Panc1 (cell line): Measurements from ENCODE around the gene NNMT. TPM values are rescaled to one million over a fixed set of nuclear protein-coding genes. Genes with fewer than 3 reads are reported as not detected.

ENCODE experiments used
- ATAC-seq: fragments of 200-7000 bp; cut with Tn5 transposase; 2 replicates; pipeline ENCODE4 v1.9.1; 2020; ENCODE audit warnings: mild to moderate bottlenecking, moderate library complexity
- BruUV-seq: library from RNA; stranded (reverse); fragments of 400-500 nt; replicated peaks from 2 replicates; lab custom pipeline; 2021; lab: Mats Ljungman, UMichigan
- CTCF ChIA-PET: fragments of 300-600 bp; sonication (Branson Sonifier 250); formaldehyde crosslinking; loops from one replicate; lab custom pipeline; 2022; ENCODE audit warnings: antibody characterized with exemption; lab: Charles Lee
- POLR2A ChIA-PET: fragments of 300-600 bp; sonication (Branson Sonifier 250); formaldehyde crosslinking; loops from one replicate; lab custom pipeline; 2022; ENCODE audit warnings: antibody characterized with exemption; lab: Charles Lee
- DNase-seq: peaks from one replicate; pipeline ENCODE4 v3.0.0-alpha.2; 2010; ENCODE audit warnings: low read depth, low spot score
- H3K27ac ChIP-seq: 2 replicates; pipeline ENCODE4 v1.5.1; 2011; ENCODE audit warnings: mild to moderate bottlenecking, low read length, inconsistent platforms
- H3K27me3 ChIP-seq: fragments of 200-500 bp; sonication (Bioruptor generic); 2 replicates; pipeline ENCODE4 v1.6.0; 2014; ENCODE audit warnings: low read length, inconsistent platforms; ENCODE audit not compliant: control insufficient read depth, insufficient read depth
- H3K36me3 ChIP-seq: fragments of 200-500 bp; sonication (Bioruptor generic); 2 replicates; pipeline ENCODE4 v1.5.1; 2014; ENCODE audit warnings: inconsistent platforms, mild to moderate bottlenecking, low read length, moderate library complexity; ENCODE audit not compliant: control insufficient read depth, insufficient read depth
- H3K4me1 ChIP-seq: 2 replicates; pipeline ENCODE4 v1.5.1; 2011; ENCODE audit warnings: inconsistent platforms, mild to moderate bottlenecking, low read length, moderate library complexity; ENCODE audit not compliant: control insufficient read depth, insufficient read depth
- H3K4me3 ChIP-seq, 2 experiments: 2 replicates each; pipeline ENCODE4 v1.5.1; 2011 to 2012; ENCODE audit warnings: low read depth in 2 of 2, low read length in 2 of 2, mild to moderate bottlenecking in 2 of 2, inconsistent platforms in 1 of 2, moderate library complexity in 1 of 2
- H3K9me3 ChIP-seq: fragments of 200-500 bp; sonication (Bioruptor generic); 2 replicates; pipeline ENCODE4 v1.5.1; 2014; ENCODE audit warnings: low read depth, mild to moderate bottlenecking, inconsistent platforms, low read length, moderate library complexity; ENCODE audit not compliant: control insufficient read depth, insufficient read depth
- CTCF ChIP-seq: fragments of 450-650 bp; IDR thresholded peaks from 2 replicates; pipeline ENCODE4 v1.5.1; 2017; ENCODE audit warnings: mild to moderate bottlenecking
- POLR2AphosphoS5 ChIP-seq: IDR thresholded peaks from 2 replicates; pipeline ENCODE4 v1.6.1; 2012; ENCODE audit warnings: mild to moderate bottlenecking, low read depth, low read length, moderate library complexity
- REST ChIP-seq, 2 experiments: IDR thresholded peaks; 2 replicates each; pipeline ENCODE4 v1.6.1; 2011 to 2012; ENCODE audit warnings: low read depth in 2 of 2, control low read depth in 1 of 2, low read length in 1 of 2, mild to moderate bottlenecking in 1 of 2, moderate library complexity in 1 of 2; ENCODE audit not compliant: insufficient read depth in 1 of 2
- SIN3A ChIP-seq: IDR thresholded peaks from 2 replicates; pipeline ENCODE4 v1.6.1; 2012; ENCODE audit warnings: low read depth, mild to moderate bottlenecking, low read length, moderate library complexity, borderline replicate concordance; ENCODE audit not compliant: insufficient read depth
- TCF7L2 ChIP-seq: IDR thresholded peaks from 2 replicates; pipeline ENCODE4 v1.6.1; 2011; ENCODE audit warnings: mild to moderate bottlenecking, low read depth, low read length, inconsistent platforms
- in situ Hi-C: cut with HindIII; loops from 2 replicates; pipeline ENCODE4 v1.10.0; 2016; ENCODE audit warnings: low sequenced_read_pairs, low pct_unique_long_range_greater_than_20kb
- intact Hi-C: fragments of 100-400 bp; cut with micrococcal nuclease; formaldehyde crosslinking; loops from one replicate; pipeline ENCODE4 v1.10.0; 2022; ENCODE audit not compliant: unreplicated experiment
- total RNA-seq: library from RNA; stranded (reverse); gene quantifications from one replicate; pipeline ENCODE4 v1.2.1, GENCODE V29; 2021; ENCODE audit not compliant: unreplicated experiment

NNMT gene
- total RNA-seq, 1 experiment from 2014 or later, result 1.7 TPM

GRCh38 chr11:114281388-114281956, 14.7 kb upstream of the NNMT start:
- no TSS peak for BruUV-seq
- no peak for DNase-seq
- intact Hi-C loops (no loop called here), in situ Hi-C loops (no loop called here)
- no peak for ATAC-seq
- peaks cover 3% of the 10 kb centered on the region; the same call in 1 of the 2 replicates for H3K27me3 ChIP-seq
- no peak for TF ChIP-seq SIN3A
- no peak for TF ChIP-seq REST (IDR thresholded peaks at IDR 0.05; ENCODE audit: insufficient read depth in 1 of 2, low read depth in 2 of 2, low read length in 1 of 2)
- TF ChIP-seq TCF7L2, result no peak
- H3K9me3 ChIP-seq, result no peaks in the 10 kb centered on the region
- H3K4me3 ChIP-seq, result no peak overlapping the region
- H3K4me1 ChIP-seq, result no peaks in the 10 kb centered on the region
- POLR2A ChIA-PET, result no interaction called here
- no peak overlapping the region for H3K27ac ChIP-seq
- no peaks in the 10 kb centered on the region for H3K36me3 ChIP-seq
- CTCF ChIA-PET, result interaction anchor here (1.0 kb wide), 1 partner anchor 59 kb away, joined by 3 read pairs; no protein-coding TSS in a partner anchor

- no peak overlapping the region for H3K27ac ChIP-seq
- TF ChIP-seq TCF7L2, result no peak
Observed at GRCh38 chr11:114282488-114282887, 13.7 kb upstream of the NNMT start.

GRCh38 chr11:114283422-114283821, 12.8 kb upstream of the NNMT start:
- no peaks in the 10 kb centered on the region for H3K27me3 ChIP-seq
- H3K4me1 ChIP-seq, result no peaks in the 10 kb centered on the region
- intact Hi-C loops, result no loop called here
- ATAC-seq (no peak), DNase-seq (no peak)
- ChIA-PET CTCF (no interaction called here), POLR2A (no interaction called here)
- TF ChIP-seq REST (IDR thresholded peaks at IDR 0.05; ENCODE audit: insufficient read depth in 1 of 2, low read depth in 2 of 2, low read length in 1 of 2), result no peak
- TF ChIP-seq SIN3A, result no peak
- TF ChIP-seq CTCF, result no peak
- TF ChIP-seq TCF7L2, result no peak
- TF ChIP-seq POLR2AphosphoS5, result no peak
- H3K36me3 ChIP-seq, result no peaks in the 10 kb centered on the region
- H3K9me3 ChIP-seq, result no peaks in the 10 kb centered on the region
- no TSS peak for BruUV-seq
- in situ Hi-C loops, result no loop called here
- no peak overlapping the region for H3K4me3 ChIP-seq
- H3K27ac ChIP-seq, result no peak overlapping the region

More at GRCh38 chr11:114282488-114282887, 13.7 kb upstream of the NNMT start:
- ATAC-seq (no peak), DNase-seq (no peak)
- H3K27me3 ChIP-seq, result no peaks in the 10 kb centered on the region
- no peak overlapping the region for H3K4me3 ChIP-seq
- no peaks in the 10 kb centered on the region for H3K36me3 ChIP-seq
- no peaks in the 10 kb centered on the region for H3K4me1 ChIP-seq
- BruUV-seq, result no TSS peak
- intact Hi-C loops (no loop called here), in situ Hi-C loops (no loop called here)
- ChIA-PET CTCF (no interaction called here), POLR2A (no interaction called here)
- no peaks in the 10 kb centered on the region for H3K9me3 ChIP-seq
